GM18870 (cell line): ENCODE data around the gene SCAPER.
"Not testable (repeated sequence)": the region's sequence is repeated elsewhere in the genome, so short reads cannot be mapped to it uniquely, and the experiment has no call there.

Experiments used
- ATAC-seq: cut with Tn5 transposase; IDR thresholded peaks from one replicate; pipeline ENCODE4 v1.9.1; 2021; ENCODE audit warnings: moderate library complexity; ENCODE audit not compliant: unreplicated experiment

The SCAPER gene

DNA sequence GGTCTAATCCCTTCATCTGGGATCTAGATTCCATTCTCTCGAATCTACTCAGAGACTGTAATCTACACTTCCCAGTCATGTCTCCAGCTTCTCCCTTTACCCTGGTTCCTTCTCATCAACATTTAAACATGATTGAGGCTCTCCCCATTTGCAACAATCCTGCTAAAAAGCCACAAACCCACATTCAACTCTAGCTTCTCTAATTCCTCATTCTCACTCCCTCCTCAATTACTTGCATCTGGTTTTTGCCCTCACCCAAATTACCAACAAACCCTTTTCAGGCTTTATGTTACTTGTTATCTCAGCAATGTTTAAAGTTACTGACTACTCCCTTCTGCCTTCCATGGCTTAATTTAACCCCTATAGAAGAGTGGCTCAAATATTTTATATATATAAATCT is 605.4 kb downstream of the SCAPER start:
- ATAC-seq: no peak

DNA sequence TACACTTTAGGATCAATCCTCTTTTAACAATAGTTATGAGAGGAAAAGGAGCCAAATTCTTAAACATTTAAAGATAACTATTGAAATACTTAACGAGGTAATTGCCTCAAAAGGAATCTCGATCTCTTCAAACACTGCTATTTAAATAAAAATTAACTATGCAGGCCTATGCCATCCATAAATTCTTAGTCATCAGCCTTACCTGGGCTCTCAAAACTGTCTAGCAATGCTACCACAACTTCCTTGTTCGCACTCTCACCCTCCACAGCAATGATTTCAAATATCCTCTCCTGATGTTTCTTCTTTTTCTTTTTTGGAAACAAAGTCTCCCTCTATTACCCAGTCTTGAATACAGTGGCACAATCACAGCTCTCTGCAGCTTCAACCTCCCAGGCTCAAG is 606.2 kb downstream of the SCAPER start:
- ATAC-seq: no peak

DNA sequence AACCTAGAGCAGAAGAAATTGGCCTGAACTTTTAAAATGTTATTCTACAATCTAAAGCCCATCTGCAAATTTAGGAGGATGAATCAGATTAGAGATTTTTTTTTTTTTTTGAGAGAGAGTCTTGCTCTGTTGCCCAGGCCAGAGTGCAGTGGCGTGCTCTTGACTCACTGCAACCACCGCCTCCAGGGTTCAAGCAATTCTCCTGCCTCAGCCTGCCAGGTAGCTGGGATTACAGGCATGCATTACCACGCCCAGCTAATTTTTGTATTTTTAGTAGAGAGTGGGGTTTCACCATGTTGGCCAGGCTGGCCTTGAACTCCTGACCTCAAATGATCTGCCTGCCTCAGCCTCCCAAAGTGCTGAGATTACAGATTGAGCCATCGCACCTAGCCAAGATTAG is 607.2 kb downstream of the SCAPER start:
- ATAC-seq: not testable (repeated sequence)
